Vagina (tissue), 2 donors: ENCODE results near the gene RHO.

ENCODE experiments used
- CTCF ChIP-seq, 3 experiments: fragments of 450-650 bp in 2 of 3; fragments of 200-600 bp in 1 of 3; sonication (generic) in 1 of 3; IDR thresholded peaks; one replicate each; pipeline ENCODE4 v1.5.1; 2017 to 2019; ENCODE audit warnings: antibody characterized with exemption in 3 of 3, mild to moderate bottlenecking in 2 of 3, moderate library complexity in 2 of 3
- POLR2AphosphoS5 ChIP-seq, 2 donors: sonication (generic); formaldehyde crosslinking; IDR thresholded peaks; one replicate each; pipeline ENCODE4 v1.9.0; 2017; ENCODE audit warnings: antibody characterized with exemption in 2 of 2, mild to moderate bottlenecking in 2 of 2, low read depth in 1 of 2; ENCODE audit not compliant: insufficient read depth in 1 of 2

DNA sequence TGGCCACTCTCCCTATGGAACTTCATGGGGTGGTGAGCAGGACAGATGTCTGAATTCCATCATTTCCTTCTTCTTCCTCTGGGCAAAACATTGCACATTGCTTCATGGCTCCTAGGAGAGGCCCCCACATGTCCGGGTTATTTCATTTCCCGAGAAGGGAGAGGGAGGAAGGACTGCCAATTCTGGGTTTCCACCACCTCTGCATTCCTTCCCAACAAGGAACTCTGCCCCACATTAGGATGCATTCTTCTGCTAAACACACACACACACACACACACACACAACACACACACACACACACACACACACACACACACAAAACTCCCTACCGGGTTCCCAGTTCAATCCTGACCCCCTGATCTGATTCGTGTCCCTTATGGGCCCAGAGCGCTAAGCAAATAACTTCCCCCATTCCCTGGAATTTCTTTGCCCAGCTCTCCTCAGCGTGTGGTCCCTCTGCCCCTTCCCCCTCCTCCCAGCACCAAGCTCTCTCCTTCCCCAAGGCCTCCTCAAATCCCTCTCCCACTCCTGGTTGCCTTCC is 1.9 kb downstream of the RHO start:
- TF ChIP-seq CTCF (IDR thresholded peaks at IDR 0.05), result no peak
- no peak for TF ChIP-seq POLR2AphosphoS5 (IDR thresholded peaks at IDR 0.05; ENCODE audit: insufficient read depth in 1 of 2, low read depth in 1 of 2)
